Type B pancreatic cell (in vitro differentiated cells): Measurements from ENCODE around the gene FAM83D. TPM values are rescaled to one million over a fixed set of nuclear protein-coding genes. Genes with fewer than 3 reads are reported as not detected.

Experiments
- DNase-seq: peaks from one replicate; pipeline ENCODE4 v3.0.0; 2021; ENCODE audit warnings: mixed read lengths; ENCODE audit not compliant: unreplicated experiment; ENCODE audit errors: extremely low spot score
- H3K27ac Mint-ChIP-seq: 2 replicates; pipeline ENCODE4 v1.8.0; 2021; ENCODE audit warnings: mild to moderate bottlenecking, mixed read lengths
- H3K27me3 Mint-ChIP-seq: 2 replicates; pipeline ENCODE4 v1.8.0; 2021; ENCODE audit warnings: mixed read lengths
- H3K36me3 Mint-ChIP-seq: 2 replicates; pipeline ENCODE4 v1.8.0; 2021; ENCODE audit warnings: mixed read lengths
- H3K4me1 Mint-ChIP-seq: one replicate; pipeline ENCODE4 v1.8.0; 2021; ENCODE audit warnings: mixed read lengths; ENCODE audit not compliant: unreplicated experiment
- H3K4me3 Mint-ChIP-seq: 2 replicates; pipeline ENCODE4 v1.8.0; 2021; ENCODE audit warnings: mild to moderate bottlenecking, mixed read lengths
- H3K9me3 Mint-ChIP-seq: 2 replicates; pipeline ENCODE4 v1.8.0; 2021; ENCODE audit warnings: mixed read lengths
- total RNA-seq: library from RNA; stranded (reverse); gene quantifications from 2 replicates; pipeline ENCODE4 v1.2.1, GENCODE V29; 2021; ENCODE audit warnings: low replicate concordance
- TF ChIP-seq, protein P1 (sequence below): fragments of 200-600 bp; sonication (generic); conservative IDR thresholded peaks from 2 replicates; pipeline ENCODE4 v1.5.0; 2021; ENCODE audit warnings: antibody characterized with exemption, mild to moderate bottlenecking

FAM83D gene
- total RNA-seq, 1 donor from 2014 or later, result 23.1 TPM

DNA sequence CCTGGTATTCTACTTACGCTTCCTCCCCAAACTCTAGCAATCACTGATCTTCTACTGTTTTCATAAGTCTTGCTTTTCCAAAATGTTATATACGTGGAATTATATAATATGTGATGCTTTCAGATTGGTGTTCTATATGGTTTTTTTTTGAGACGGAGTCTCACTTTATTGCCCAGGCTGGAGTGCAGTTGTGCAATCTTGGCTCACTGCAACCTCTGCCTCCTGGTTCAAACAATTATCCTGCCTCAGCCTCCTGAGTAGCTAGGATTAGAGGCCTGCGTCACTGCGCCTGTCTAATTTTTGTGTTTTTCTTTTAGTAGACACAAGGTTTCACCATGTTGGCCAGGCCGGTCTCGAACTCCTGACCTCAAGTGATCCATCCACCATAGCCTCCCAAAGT, 10.9 kb upstream of the FAM83D start:
- Mint-ChIP-seq H3K27me3 (peaks cover 17% of the 10 kb centered on the region), H3K27ac (no peak overlapping the region), H3K36me3 (no peaks in the 10 kb centered on the region), H3K4me3 (no peak overlapping the region), H3K4me1 (no peaks in the 10 kb centered on the region), H3K9me3 (no peaks in the 10 kb centered on the region)
- TF ChIP-seq, protein P1, sequence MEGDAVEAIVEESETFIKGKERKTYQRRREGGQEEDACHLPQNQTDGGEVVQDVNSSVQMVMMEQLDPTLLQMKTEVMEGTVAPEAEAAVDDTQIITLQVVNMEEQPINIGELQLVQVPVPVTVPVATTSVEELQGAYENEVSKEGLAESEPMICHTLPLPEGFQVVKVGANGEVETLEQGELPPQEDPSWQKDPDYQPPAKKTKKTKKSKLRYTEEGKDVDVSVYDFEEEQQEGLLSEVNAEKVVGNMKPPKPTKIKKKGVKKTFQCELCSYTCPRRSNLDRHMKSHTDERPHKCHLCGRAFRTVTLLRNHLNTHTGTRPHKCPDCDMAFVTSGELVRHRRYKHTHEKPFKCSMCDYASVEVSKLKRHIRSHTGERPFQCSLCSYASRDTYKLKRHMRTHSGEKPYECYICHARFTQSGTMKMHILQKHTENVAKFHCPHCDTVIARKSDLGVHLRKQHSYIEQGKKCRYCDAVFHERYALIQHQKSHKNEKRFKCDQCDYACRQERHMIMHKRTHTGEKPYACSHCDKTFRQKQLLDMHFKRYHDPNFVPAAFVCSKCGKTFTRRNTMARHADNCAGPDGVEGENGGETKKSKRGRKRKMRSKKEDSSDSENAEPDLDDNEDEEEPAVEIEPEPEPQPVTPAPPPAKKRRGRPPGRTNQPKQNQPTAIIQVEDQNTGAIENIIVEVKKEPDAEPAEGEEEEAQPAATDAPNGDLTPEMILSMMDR, result no peak
- no peak for DNase-seq

DNA sequence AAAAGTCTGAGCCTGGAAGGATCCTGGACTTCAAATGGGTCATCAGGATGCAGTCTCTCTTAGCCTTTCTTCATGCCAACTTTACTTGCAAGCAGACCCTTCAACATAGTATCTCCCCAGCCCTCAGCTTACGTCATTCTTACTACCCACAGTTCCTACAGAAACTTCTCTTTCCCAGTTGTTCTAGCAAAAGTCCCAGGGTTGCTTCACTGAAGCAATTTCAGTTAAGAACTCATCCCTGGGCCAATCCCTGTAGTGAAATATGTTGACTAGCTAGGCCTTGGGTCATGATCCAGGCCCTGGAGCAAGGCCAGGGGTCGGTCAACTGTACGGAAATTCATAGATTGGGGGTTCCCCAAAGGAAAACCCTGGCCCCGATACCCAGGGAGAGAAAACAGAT, 8.6 kb upstream of the FAM83D start:
- no peak overlapping the region for H3K27ac Mint-ChIP-seq
- no peaks in the 10 kb centered on the region for H3K36me3 Mint-ChIP-seq
- DNase-seq, result no peak
- no peaks in the 10 kb centered on the region for H3K9me3 Mint-ChIP-seq
- TF ChIP-seq, protein P1, result no peak
- H3K4me1 Mint-ChIP-seq, result no peaks in the 10 kb centered on the region
- peaks cover 32% of the 10 kb centered on the region for H3K27me3 Mint-ChIP-seq
- no peak overlapping the region for H3K4me3 Mint-ChIP-seq

DNA sequence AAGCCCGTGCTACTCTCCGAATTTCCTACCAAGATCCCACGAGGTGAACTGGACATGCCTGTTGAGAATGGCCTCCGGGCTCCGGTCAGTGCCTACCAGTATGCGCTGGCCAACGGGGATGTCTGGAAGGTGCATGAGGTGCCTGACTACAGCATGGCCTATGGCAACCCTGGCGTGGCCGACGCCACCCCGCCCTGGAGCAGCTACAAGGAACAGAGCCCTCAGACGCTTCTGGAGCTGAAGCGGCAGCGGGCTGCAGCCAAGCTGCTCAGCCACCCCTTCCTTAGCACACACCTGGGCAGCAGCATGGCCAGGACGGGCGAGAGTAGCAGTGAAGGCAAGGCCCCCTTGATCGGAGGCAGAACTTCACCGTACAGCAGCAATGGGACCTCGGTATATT, 8.0 kb upstream of the FAM83D start:
- Mint-ChIP-seq H3K36me3 (no peaks in the 10 kb centered on the region), H3K27ac (no peak overlapping the region), H3K27me3 (peaks cover 32% of the 10 kb centered on the region)

DNA sequence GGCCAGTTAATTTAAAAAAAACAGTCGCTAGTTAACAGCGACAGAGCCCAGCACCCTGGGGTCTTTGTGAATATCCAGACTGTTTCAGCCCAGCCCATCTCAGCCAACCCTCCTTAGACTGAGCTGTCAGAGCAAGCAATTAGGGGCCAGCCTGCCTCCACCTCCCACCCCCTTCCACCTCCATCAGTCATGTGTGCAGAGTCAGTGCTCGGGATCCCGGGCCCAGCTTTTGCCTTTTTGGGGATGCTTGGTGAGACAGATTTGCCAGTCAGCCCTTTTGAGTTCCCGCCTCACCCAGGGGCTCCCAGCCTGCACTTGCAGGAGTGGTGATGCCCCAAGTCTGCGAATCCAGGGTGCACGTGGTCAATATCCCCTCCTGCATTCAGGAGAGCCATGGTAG, 6.5 kb upstream of the FAM83D start:
- no peak overlapping the region for H3K27ac Mint-ChIP-seq
- H3K27me3 Mint-ChIP-seq, result peaks cover 29% of the 10 kb centered on the region
- no peaks in the 10 kb centered on the region for H3K4me1 Mint-ChIP-seq
- DNase-seq, result no peak
- H3K9me3 Mint-ChIP-seq, result no peaks in the 10 kb centered on the region
- TF ChIP-seq, protein P1, result no peak
- no peak overlapping the region for H3K4me3 Mint-ChIP-seq
- no peaks in the 10 kb centered on the region for H3K36me3 Mint-ChIP-seq

More for the DNA sequence above, 8.0 kb upstream of the FAM83D start:
- no peaks in the 10 kb centered on the region for H3K9me3 Mint-ChIP-seq
- DNase-seq, result no peak
- H3K4me1 Mint-ChIP-seq, result no peaks in the 10 kb centered on the region
- no peak overlapping the region for H3K4me3 Mint-ChIP-seq
- TF ChIP-seq, protein P1, result no peak

DNA sequence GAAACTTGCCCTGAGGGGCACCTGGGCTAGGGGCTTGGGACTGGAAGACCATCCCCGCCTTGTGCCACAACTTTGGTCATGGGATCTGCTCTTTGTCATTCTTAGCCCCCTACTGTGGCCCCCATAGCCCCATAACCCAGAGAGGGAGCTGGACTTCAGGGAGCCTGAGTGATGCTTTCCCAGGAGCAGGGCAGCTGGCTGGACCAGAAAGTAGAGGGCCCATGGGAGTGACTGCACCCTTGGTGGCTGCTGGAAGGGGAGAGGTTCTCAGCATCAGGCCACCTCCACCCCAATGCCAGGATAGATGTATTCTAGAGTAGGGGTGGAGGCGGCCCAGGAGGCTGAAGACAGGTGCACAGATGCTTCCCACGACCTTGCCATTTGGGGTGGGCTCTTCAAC, 5.8 kb upstream of the FAM83D start:
- Mint-ChIP-seq H3K4me3 (no peak overlapping the region), H3K4me1 (no peaks in the 10 kb centered on the region), H3K27me3 (peaks cover 29% of the 10 kb centered on the region), H3K36me3 (no peaks in the 10 kb centered on the region), H3K27ac (no peak overlapping the region), H3K9me3 (no peaks in the 10 kb centered on the region)
- no peak for DNase-seq
- TF ChIP-seq, protein P1, result no peak

DNA sequence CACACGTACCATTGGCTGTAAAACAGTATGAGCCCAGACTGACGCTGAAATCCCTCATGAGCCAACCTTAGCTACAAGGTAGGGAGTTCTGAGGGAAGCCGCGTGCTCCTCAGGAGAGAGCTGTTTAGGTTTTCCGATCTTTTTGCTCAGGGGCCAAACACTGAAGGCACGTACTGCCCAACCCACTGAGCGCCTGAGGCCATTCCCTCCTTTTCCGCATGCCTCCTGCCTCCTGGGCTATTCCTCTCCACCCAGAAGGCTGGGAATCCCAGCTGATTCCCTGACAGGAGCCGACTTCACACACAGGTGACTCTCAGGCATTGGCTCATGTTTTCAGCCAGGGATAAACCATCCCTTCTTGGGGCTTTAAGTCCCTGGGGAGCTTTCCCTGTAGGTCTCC, 5.4 kb upstream of the FAM83D start:
- no peak overlapping the region for H3K4me3 Mint-ChIP-seq

More for the DNA sequence above, 5.4 kb upstream of the FAM83D start:
- no peaks in the 10 kb centered on the region for H3K4me1 Mint-ChIP-seq
- no peak overlapping the region for H3K27ac Mint-ChIP-seq
- no peak for DNase-seq
- TF ChIP-seq, protein P1, result no peak
- peaks cover 29% of the 10 kb centered on the region for H3K27me3 Mint-ChIP-seq
- no peaks in the 10 kb centered on the region for H3K36me3 Mint-ChIP-seq
- H3K9me3 Mint-ChIP-seq, result no peaks in the 10 kb centered on the region
